Inferior parietal cortex (tissue), 1 donor: ENCODE data around the gene HTRA2.

Source experiments
- DNase-seq: peaks from one replicate; pipeline ENCODE4 v3.0.0-alpha.2; 2016; ENCODE audit errors: extremely low spot score

The HTRA2 gene

GRCh38 chr2:74500578-74500946 is 29.2 kb upstream of the HTRA2 start:
- DNase-seq: no peak

- no peak for DNase-seq
Measured at GRCh38 chr2:74501335-74502071, 28.2 kb upstream of the HTRA2 start.

- DNase-seq: no peak
Measured at GRCh38 chr2:74502147-74502719, 27.5 kb upstream of the HTRA2 start.

GRCh38 chr2:74502720-74503505 is 26.8 kb upstream of the HTRA2 start:
- no peak for DNase-seq

- no peak for DNase-seq
Measured at GRCh38 chr2:74503506-74504475, 25.9 kb upstream of the HTRA2 start.

- no peak for DNase-seq
Measured at GRCh38 chr2:74504591-74504990, 25.1 kb upstream of the HTRA2 start.

- DNase-seq: no peak
Measured at GRCh38 chr2:74505448-74506246, 24.1 kb upstream of the HTRA2 start.

GRCh38 chr2:74507145-74507925 is 22.4 kb upstream of the HTRA2 start, which contains the start of gene PCGF1:
PCGF1 (minus strand) TSS chr2:74507695; CDS start chr2:74507668, 27 bp downstream.
- peak; percentile 98 for DNase-seq

GRCh38 chr2:74507926-74508520 is 21.7 kb upstream of the HTRA2 start:
- DNase-seq: no peak

GRCh38 chr2:74510272-74510671 is 19.5 kb upstream of the HTRA2 start:
- DNase-seq: no peak

- no peak for DNase-seq
Measured at GRCh38 chr2:74511104-74511989, 18.4 kb upstream of the HTRA2 start.

GRCh38 chr2:74512744-74513604 is 16.8 kb upstream of the HTRA2 start:
- DNase-seq: no peak

- no peak for DNase-seq
Measured at GRCh38 chr2:74513605-74514367, 15.9 kb upstream of the HTRA2 start.

GRCh38 chr2:74514368-74515270 is 15.1 kb upstream of the HTRA2 start, which contains the start of gene TLX2:
TLX2 (plus strand) TSS chr2:74514450; CDS start chr2:74514807, 357 bp downstream.
- no peak for DNase-seq

GRCh38 chr2:74515271-74515980 is 14.3 kb upstream of the HTRA2 start:
- no peak for DNase-seq
